ENCODE measurements around the gene FAM210A.

- TF ChIP-seq CTCF (conservative IDR thresholded peaks at IDR 0.05; ENCODE audit: low read length) (no peak), EZH2phosphoT487 (IDR thresholded peaks at IDR 0.05; ENCODE audit: borderline replicate concordance, low read depth, low read length) (no peak)
Observed at GRCh38 chr18:13628211-13628610, 98.1 kb downstream of the FAM210A start.
